IPS DF 6.9 (cell line): ENCODE data around the gene RNF166.

ENCODE experiments used
- DNase-seq: peaks from one replicate; pipeline ENCODE4 v3.0.0-alpha.2; 2013; ENCODE audit warnings: low read depth, low spot score
- H3K27ac ChIP-seq: one replicate; pipeline ENCODE4 v1.5.1; 2013; ENCODE audit warnings: low read length, control low read depth
- H3K27me3 ChIP-seq: 2 replicates; pipeline ENCODE4 v1.6.1; 2013; ENCODE audit warnings: mild to moderate bottlenecking, low read length; ENCODE audit not compliant: control insufficient read depth, insufficient read depth
- H3K36me3 ChIP-seq: 2 replicates; pipeline ENCODE4 v1.6.1; 2013; ENCODE audit warnings: low read length; ENCODE audit not compliant: control insufficient read depth, insufficient read depth
- H3K4me1 ChIP-seq: 2 replicates; pipeline ENCODE4 v1.6.1; 2013; ENCODE audit warnings: low read length; ENCODE audit not compliant: control insufficient read depth, insufficient read depth
- H3K4me3 ChIP-seq: 2 replicates; pipeline ENCODE4 v1.5.1; 2013; ENCODE audit warnings: mild to moderate bottlenecking, low read length
- H3K9me3 ChIP-seq: 2 replicates; pipeline ENCODE4 v1.6.1; 2013; ENCODE audit warnings: low read length, inconsistent platforms; ENCODE audit not compliant: control insufficient read depth, insufficient read depth
- WGBS: extraction: QIAGEN DNeasy Blood & Tissue Kit; methylation state at CpG from one replicate; pipeline ENCODE4 v1.1.7; 2013; ENCODE audit warnings: mixed read lengths, missing lambda C conversion rate; ENCODE audit not compliant: insufficient read length, insufficient coverage; 5-methylcytosine and 5-hydroxymethylcytosine counted together

The RNF166 gene

GRCh38 chr16:88723911-88724310 is 17.7 kb upstream of the RNF166 start:
- no peaks in the 10 kb centered on the region for H3K4me1 ChIP-seq

DNA sequence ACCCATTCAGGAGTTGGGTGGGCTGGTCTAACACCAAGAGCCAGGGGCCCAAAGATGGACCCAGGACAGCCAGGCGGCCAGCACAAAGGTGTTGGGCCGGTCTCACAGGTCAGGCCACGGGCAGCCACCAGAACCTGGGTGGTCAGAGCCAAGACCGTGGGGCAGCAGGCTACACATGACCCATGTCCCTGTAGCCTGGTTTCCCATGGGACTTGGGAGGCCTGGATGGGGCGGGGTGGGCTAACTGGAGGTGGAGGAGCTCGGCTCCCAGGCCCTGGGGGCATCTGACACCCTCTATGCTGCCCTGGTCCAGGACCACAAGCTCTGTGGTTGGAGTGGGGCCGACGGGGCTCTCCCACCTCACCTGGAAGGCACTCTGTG is 17.3 kb upstream of the RNF166 start:
- Histone ChIP-seq H3K27ac (no peak overlapping the region), H3K4me3 (no peak overlapping the region), H3K36me3 (peaks cover 26% of the 10 kb centered on the region), H3K27me3 (no peaks in the 10 kb centered on the region), H3K9me3 (no peaks in the 10 kb centered on the region), H3K4me1 (no peaks in the 10 kb centered on the region)
- no peak for DNase-seq
- no CpG with 5 or more reads among the region's 8 CpGs for WGBS

More at GRCh38 chr16:88723911-88724310, 17.7 kb upstream of the RNF166 start:
- Histone ChIP-seq H3K4me3 (no peak overlapping the region), H3K9me3 (no peaks in the 10 kb centered on the region), H3K27me3 (no peaks in the 10 kb centered on the region), H3K27ac (no peak overlapping the region), H3K36me3 (peaks cover 26% of the 10 kb centered on the region)
- no CpG with 5 or more reads among the region's 17 CpGs for WGBS
- DNase-seq: no peak

- DNase-seq: no peak
- H3K4me3 ChIP-seq: no peak overlapping the region
- H3K4me1 ChIP-seq: no peaks in the 10 kb centered on the region
- no peak overlapping the region for H3K27ac ChIP-seq
- WGBS: no CpG with 5 or more reads among the region's 39 CpGs
- no peaks in the 10 kb centered on the region for H3K9me3 ChIP-seq
- no peaks in the 10 kb centered on the region for H3K27me3 ChIP-seq
- H3K36me3 ChIP-seq: peaks cover 25% of the 10 kb centered on the region
These were observed 16.7 kb upstream of the RNF166 start for GRCh38 chr16:88722784-88723506.

GRCh38 chr16:88721815-88722755 is 15.9 kb upstream of the RNF166 start:
- Histone ChIP-seq H3K27me3 (no peaks in the 10 kb centered on the region), H3K27ac (no peak overlapping the region), H3K4me1 (no peaks in the 10 kb centered on the region), H3K36me3 (peaks cover 20% of the 10 kb centered on the region), H3K9me3 (no peaks in the 10 kb centered on the region), H3K4me3 (no peak overlapping the region)
- DNase-seq: no peak
- no CpG with 5 or more reads among the region's 61 CpGs for WGBS

- Histone ChIP-seq H3K36me3 (peaks cover 26% of the 10 kb centered on the region), H3K27ac (no peak overlapping the region), H3K4me1 (no peaks in the 10 kb centered on the region), H3K4me3 (no peak overlapping the region), H3K9me3 (no peaks in the 10 kb centered on the region), H3K27me3 (no peaks in the 10 kb centered on the region)
- no peak for DNase-seq
- WGBS: no CpG with 5 or more reads among the region's 17 CpGs
These were observed 15.0 kb upstream of the RNF166 start for GRCh38 chr16:88721236-88721635.

DNA sequence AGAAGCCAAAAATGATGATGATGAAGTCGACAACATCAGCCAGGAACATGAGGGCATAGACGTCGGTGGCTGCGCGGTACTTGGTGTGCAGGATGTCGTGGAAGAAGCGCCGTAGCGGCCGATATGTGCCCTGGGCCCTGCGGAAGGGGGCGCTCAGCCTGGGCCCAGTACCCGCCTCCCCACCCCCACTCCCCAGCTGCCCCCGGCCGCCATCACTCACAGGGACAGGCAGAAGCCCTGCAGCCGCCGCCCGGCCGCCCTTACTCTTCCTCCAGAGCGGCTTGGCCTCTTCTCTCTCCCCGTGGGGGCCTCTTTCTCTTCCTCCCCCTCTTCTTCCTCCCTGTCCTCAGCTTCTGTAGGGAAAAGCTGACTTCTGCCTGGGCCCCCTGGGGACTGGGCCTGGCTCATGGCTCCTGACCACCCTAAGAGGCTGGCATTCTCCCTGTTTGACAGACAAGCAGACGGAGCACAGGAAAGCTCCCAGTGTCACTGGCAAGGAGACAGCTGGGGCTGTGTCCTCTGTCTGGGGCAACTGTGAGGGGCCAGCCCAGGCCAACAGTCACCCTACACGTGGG is 14.3 kb upstream of the RNF166 start:
- Histone ChIP-seq H3K27ac (no peak overlapping the region), H3K9me3 (no peaks in the 10 kb centered on the region), H3K4me1 (no peaks in the 10 kb centered on the region), H3K36me3 (peaks cover 27% of the 10 kb centered on the region), H3K27me3 (no peaks in the 10 kb centered on the region), H3K4me3 (no peak overlapping the region)
- no CpG with 5 or more reads among the region's 23 CpGs for WGBS
- no peak for DNase-seq

DNA sequence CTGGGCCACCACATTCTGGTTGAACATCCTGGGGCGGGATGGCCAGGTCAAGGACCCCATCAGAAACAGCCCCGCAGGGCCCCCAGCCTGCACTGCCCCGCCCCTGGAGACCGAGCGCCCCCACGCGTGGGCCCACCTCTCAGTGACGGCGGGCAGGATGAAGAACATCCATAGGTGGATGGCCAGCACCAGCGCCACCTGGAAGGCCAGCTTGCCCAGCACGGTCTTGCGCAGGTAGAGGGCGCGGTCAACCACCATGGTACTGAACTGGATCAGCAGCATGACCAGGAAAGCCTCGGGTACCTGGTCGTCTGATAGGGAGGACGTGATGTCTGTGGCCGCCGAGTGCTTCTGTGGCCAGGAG is 13.7 kb upstream of the RNF166 start:
- WGBS: no CpG with 5 or more reads among the region's 19 CpGs
- Histone ChIP-seq H3K4me3 (no peak overlapping the region), H3K27ac (no peak overlapping the region), H3K9me3 (no peaks in the 10 kb centered on the region), H3K36me3 (peaks cover 26% of the 10 kb centered on the region), H3K4me1 (no peaks in the 10 kb centered on the region), H3K27me3 (no peaks in the 10 kb centered on the region)
- no peak for DNase-seq

DNA sequence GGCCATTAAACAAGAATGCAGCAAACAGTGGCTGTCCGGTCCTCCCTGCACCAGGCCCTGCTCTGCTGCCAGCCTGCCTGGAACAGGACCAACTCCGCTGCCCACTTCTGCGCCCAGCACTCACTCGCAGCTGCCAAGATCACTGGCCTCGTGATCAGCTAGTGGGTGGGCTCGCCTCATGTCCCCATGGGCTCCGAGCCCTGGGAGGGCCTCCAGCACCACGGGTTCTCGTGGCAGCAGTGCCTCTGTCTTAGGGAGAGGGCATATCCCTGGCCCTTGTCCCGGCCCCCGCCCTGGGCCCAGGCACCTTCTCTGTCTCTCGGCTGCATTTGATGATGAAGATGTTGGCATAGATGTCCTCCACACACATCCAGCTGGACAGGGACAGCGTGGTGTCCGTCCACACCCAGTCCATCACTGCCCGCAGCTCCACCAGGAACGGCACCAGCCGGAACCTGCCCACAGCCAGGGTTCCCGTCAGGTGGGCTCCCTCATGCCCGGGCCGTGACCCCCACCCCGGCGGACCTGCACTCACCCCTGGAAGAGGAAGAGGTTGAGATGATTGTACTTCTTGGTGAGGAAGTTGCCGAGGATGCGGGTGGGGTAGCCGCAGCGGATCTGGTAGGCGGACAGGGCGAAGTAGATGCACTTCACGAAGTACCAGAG is 13.2 kb upstream of the RNF166 start:
- no peak overlapping the region for H3K4me3 ChIP-seq
- no peaks in the 10 kb centered on the region for H3K27me3 ChIP-seq
- H3K36me3 ChIP-seq: peaks cover 30% of the 10 kb centered on the region
- WGBS: no CpG with 5 or more reads among the region's 29 CpGs
- no peaks in the 10 kb centered on the region for H3K4me1 ChIP-seq
- no peak overlapping the region for H3K27ac ChIP-seq
- DNase-seq: no peak
- H3K9me3 ChIP-seq: no peaks in the 10 kb centered on the region

DNA sequence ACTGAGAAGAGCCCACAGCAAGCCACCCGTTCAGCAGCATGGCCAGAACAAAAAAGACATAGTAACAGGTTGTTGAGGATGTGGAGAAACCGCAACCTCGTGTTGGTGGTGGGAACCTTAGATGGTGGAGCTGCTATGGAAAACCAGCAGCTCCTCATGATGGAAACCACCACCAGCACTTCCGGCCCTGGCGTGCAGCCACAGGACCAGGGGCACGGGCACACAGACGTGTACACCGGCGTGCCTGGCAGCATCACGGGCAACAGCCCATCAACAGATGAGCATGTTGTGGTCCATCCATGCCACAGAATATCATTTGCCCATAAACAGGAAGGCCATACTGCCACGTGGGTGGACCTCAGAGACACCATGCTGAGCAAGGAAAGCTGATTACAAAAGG is 12.0 kb upstream of the RNF166 start:
- peaks cover 34% of the 10 kb centered on the region for H3K36me3 ChIP-seq
- DNase-seq: no peak
- no peak overlapping the region for H3K27ac ChIP-seq
- H3K4me3 ChIP-seq: no peak overlapping the region
- no CpG with 5 or more reads among the region's 11 CpGs for WGBS
- no peaks in the 10 kb centered on the region for H3K27me3 ChIP-seq
- no peaks in the 10 kb centered on the region for H3K4me1 ChIP-seq
- H3K9me3 ChIP-seq: no peaks in the 10 kb centered on the region

DNA sequence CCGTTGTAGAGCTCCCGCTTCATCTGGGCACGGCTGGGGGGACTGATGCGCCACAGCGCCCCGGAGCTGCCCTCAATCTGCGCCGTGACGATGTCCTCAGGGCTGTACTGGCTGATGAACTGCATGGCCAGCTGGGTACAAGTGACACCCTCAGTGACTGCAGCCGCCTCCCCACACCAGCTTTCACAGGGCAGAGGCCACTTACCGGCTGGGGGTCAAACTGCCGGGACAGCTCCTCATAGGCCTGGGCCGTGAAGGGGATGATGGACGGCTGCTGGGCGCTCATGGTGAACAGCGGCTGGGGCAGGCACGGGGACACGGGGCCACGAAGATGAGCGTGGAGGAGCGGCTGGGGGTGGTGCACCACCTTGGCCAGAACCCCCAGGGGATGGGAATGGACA is 10.4 kb upstream of the RNF166 start:
- no peak for DNase-seq
- Histone ChIP-seq H3K9me3 (no peaks in the 10 kb centered on the region), H3K4me3 (no peak overlapping the region), H3K27ac (no peak overlapping the region), H3K27me3 (no peaks in the 10 kb centered on the region), H3K4me1 (no peaks in the 10 kb centered on the region; the same call in 1 of the 2 replicates), H3K36me3 (peaks cover 31% of the 10 kb centered on the region)
- no CpG with 5 or more reads among the region's 21 CpGs for WGBS
